Diencephalon (tissue), 1 donor: ENCODE measurements around the gene CEP70. TPM values are rescaled to one million over a fixed set of nuclear protein-coding genes. Genes with fewer than 3 reads are reported as not detected.

ENCODE experiments used
- total RNA-seq: library from RNA; depleted of rRNA; stranded (reverse); fragments of >200 nt; gene quantifications from one replicate; pipeline ENCODE4 v1.2.3, GENCODE V29; 2014

CEP70 gene
- 75.7 TPM for total RNA-seq

GRCh38 chr3:138594150-138594934 is at the start of gene CEP70:
CEP70 (minus strand) TSS chr3:138594260; CDS start chr3:138572927, 21,333 bp downstream.

GRCh38 chr3:138608322-138609135 is 14.5 kb upstream of the CEP70 start, which contains the start of gene FAIM:
FAIM (plus strand) TSS chr3:138608771; CDS start chr3:138619727, 10,956 bp downstream.

Other genes starting within 250 kb of the CEP70 start
- 80.5 TPM for gene MRAS, start 245.7 kb downstream of the CEP70 start, total RNA-seq
- 4.4 TPM for gene ESYT3, start 159.6 kb downstream of the CEP70 start, total RNA-seq
- gene FAIM, start 14.5 kb upstream of the CEP70 start, total RNA-seq: 27.7 TPM
- gene PIK3CB, start 240.7 kb upstream of the CEP70 start, total RNA-seq: 52.6 TPM